Body of pancreas (tissue), 4 donors: ENCODE results near the gene CMKLR1. TPM values are rescaled to one million over a fixed set of nuclear protein-coding genes. Genes with fewer than 3 reads are reported as not detected.

Source experiments
- ATAC-seq: fragments of 150-250 bp; one replicate; pipeline ENCODE4 v1.9.1; 2016
- DNase-seq, 4 donors: peaks; one replicate each; pipeline ENCODE4 v3.0.0-alpha.2; 2019
- H3K27ac ChIP-seq, 4 donors: fragments of 200-600 bp; sonication (generic); 1 replicate in 3 of 4; 2 replicates in 1 of 4; pipeline versions ENCODE4 v1.5.1 to v1.6.1; 2016 to 2019; ENCODE audit warnings: mild to moderate bottlenecking in 1 of 4, mixed read lengths in 1 of 4, moderate library complexity in 1 of 4
- H3K27me3 ChIP-seq, 2 donors: fragments of 200-600 bp; sonication (generic); one replicate each; pipeline ENCODE4 v1.6.0; 2016; ENCODE audit warnings: mild to moderate bottlenecking in 1 of 2
- H3K36me3 ChIP-seq, 2 donors: fragments of 200-600 bp; sonication (generic); replicated peaks in 1 of 2; 2 replicates each; pipeline ENCODE4 v1.5.1; 2016; ENCODE audit warnings: low read depth in 2 of 2; ENCODE audit not compliant: insufficient read depth in 1 of 2
- H3K4me1 ChIP-seq: fragments of 200-600 bp; sonication (generic); one replicate; pipeline ENCODE4 v1.6.0; 2016
- H3K4me3 ChIP-seq, 2 donors: fragments of 200-600 bp; sonication (generic); 1 replicate in 1 of 2; 2 replicates in 1 of 2; pipeline ENCODE4 v1.5.1; 2016 to 2019
- H3K9me3 ChIP-seq, 3 donors: fragments of 200-600 bp; sonication (generic); 1 replicate in 2 of 3; 2 replicates in 1 of 3; pipeline ENCODE4 v1.5.1; 2016
- CTCF ChIP-seq, 7 experiments: fragments of 450-650 bp in 4 of 7; fragments of 200-600 bp in 3 of 7; sonication (generic) in 3 of 7; IDR thresholded peaks; one replicate each; pipeline ENCODE4 v1.5.1; 2016 to 2019; ENCODE audit warnings: antibody characterized with exemption in 7 of 7
- POLR2A ChIP-seq, 3 donors: fragments of 450-650 bp; IDR thresholded peaks; one replicate each; pipeline ENCODE4 v1.6.1; 2016; ENCODE audit warnings: antibody characterized with exemption in 3 of 3, mild to moderate bottlenecking in 2 of 3
- WGBS, 2 donors: methylation state at CpG; one replicate each; pipeline ENCODE4 v1.1.5; 2017; 5-methylcytosine and 5-hydroxymethylcytosine counted together
- intact Hi-C: fragments of 100-400 bp; cut with DNase I; formaldehyde crosslinking; loops from one replicate; pipeline ENCODE4 v1.15.1; 2023
- total RNA-seq, 2 donors: library from RNA; depleted of rRNA; stranded (reverse); fragments of >200 nt; gene quantifications; one replicate each; pipeline ENCODE4 v1.1.0, GENCODE V29; 2016

Gene CMKLR1
- total RNA-seq, 2 donors from 2014 or later, result 5.3 to 5.7 TPM

GRCh38 chr12:108313241-108313605 lies 25.9 kb downstream of the CMKLR1 start:
- Histone ChIP-seq H3K27ac (peak overlapping the region; percentile 44 to 78 (median 59)), H3K9me3 (no peaks in the 10 kb centered on the region), H3K27me3 (no peaks in the 10 kb centered on the region), H3K4me1 (peaks cover 17% of the 10 kb centered on the region), H3K36me3 (no peaks in the 10 kb centered on the region), H3K4me3 (no peak overlapping the region)
- 39 to 71% methylated on average over 3 of the region's 3 CpGs for WGBS, 2 donors
- ATAC-seq, result peak; percentile 31
- TF ChIP-seq CTCF (IDR thresholded peaks at IDR 0.05), result no peak
- intact Hi-C loops, result no loop called here
- DNase-seq, result no peak

DNA sequence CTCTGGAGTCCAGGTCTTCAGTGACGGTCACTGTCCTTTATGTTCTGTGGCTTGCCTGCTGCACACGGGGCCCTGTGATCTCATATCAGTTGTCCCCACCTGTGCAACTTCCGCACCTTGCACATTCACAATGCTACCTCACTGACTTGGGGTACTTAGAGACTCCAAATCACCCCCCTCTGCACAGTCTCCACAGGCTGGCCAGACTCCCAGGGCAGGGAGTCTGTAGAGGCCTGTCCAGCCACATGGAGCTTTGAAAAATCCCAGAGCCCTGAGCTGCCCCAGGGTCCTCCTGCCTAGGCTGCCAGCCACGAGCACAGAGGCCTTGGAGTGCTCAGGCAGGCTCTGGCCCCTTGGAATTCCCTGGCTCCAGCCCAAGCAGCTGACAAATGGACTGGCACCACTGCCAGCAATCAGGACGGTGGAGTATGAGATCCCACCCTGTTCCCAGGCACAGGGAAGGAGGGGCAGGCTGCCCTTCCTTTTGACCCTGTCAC lies 26.4 kb downstream of the CMKLR1 start:
- Histone ChIP-seq H3K4me1 (peaks cover 17% of the 10 kb centered on the region), H3K36me3 (no peaks in the 10 kb centered on the region), H3K27ac (peak overlapping the region; percentile 30 to 78 (median 54)), H3K4me3 (no peak overlapping the region), H3K27me3 (no peaks in the 10 kb centered on the region), H3K9me3 (no peaks in the 10 kb centered on the region)
- 33 to 37% methylated on average over 4 to 5 of the region's 5 CpGs for WGBS, 2 donors
- DNase-seq (peak; percentile 27 to 75 (median 56)), ATAC-seq (peak; percentile 67)
- TF ChIP-seq CTCF (IDR thresholded peaks at IDR 0.05) (no peak), POLR2A (IDR thresholded peaks at IDR 0.05) (no peak)
- intact Hi-C loops, result no loop called here

DNA sequence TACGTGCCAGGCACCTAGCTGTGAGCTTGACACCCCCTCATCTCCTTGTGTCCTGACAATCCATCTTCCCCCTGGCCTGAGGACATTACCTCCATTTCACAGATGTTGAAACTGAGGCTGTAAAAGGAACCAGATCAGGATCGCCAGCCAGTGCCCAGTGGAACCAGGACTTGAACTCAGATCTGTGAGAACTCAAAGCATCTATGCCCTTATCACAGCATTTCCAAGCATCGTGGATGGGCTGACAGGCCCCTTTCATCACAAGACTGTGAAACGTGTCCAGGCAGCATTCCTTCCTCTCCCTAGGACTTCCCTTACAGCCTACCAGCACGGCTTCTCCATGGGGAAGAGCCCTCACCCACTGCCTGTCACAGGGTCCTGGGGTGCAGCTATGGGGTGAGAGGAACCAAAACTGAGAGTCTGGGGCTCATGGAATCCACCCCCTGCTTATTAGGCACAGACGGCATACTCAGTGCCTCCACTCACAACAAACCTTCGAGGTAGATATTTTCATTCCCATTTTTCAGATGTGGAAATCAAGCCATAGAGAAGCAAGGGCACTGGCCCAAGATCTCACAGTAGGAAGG lies 26.9 kb downstream of the CMKLR1 start:
- peak overlapping the region in 3 of 4 donors; percentile 30 to 78 (median 64) for H3K27ac ChIP-seq
- intact Hi-C loops, result no loop called here
- no peaks in the 10 kb centered on the region for H3K36me3 ChIP-seq
- no peaks in the 10 kb centered on the region for H3K27me3 ChIP-seq
- no peaks in the 10 kb centered on the region for H3K9me3 ChIP-seq
- WGBS, 2 donors, result 52 to 54% methylated on average over 7 of the region's 7 CpGs
- no peak for DNase-seq
- H3K4me3 ChIP-seq, result no peak overlapping the region
- H3K4me1 ChIP-seq, result peaks cover 17% of the 10 kb centered on the region
- TF ChIP-seq CTCF (IDR thresholded peaks at IDR 0.05) (no peak), POLR2A (IDR thresholded peaks at IDR 0.05) (no peak)
- ATAC-seq, result no peak

- intact Hi-C loops, result no loop called here
- no peak for DNase-seq
- TF ChIP-seq POLR2A (IDR thresholded peaks at IDR 0.05), result no peak
- no peak for TF ChIP-seq CTCF (IDR thresholded peaks at IDR 0.05)
- Histone ChIP-seq H3K36me3 (no peaks in the 10 kb centered on the region), H3K27me3 (no peaks in the 10 kb centered on the region), H3K4me1 (peaks cover 21% of the 10 kb centered on the region), H3K27ac (no peak overlapping the region), H3K4me3 (no peak overlapping the region), H3K9me3 (no peaks in the 10 kb centered on the region)
- 67 to 79% methylated on average over 3 of the region's 4 CpGs for WGBS, 2 donors
- ATAC-seq, result no peak
Observed at GRCh38 chr12:108311605-108312004, 27.5 kb downstream of the CMKLR1 start.

DNA sequence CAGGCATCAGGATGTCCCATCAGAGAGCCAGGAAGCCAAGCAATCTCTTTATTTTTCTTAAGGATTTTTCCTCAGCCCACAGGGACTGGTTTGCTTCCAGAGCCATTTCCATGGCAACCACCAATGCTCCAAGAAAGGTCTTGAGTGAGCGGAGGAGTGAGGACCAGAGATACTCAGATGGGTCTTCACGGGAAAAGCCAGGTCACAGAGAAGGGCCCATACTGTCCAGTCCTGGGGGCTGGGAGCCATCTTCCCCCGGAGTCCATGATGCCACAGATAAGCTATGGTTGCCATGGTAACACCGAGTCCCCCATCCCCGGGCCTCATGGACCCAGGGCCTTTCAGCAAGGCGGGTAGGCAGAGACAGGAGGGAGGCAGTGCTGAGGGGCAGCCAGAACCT lies 28.6 kb downstream of the CMKLR1 start:
- Histone ChIP-seq H3K4me1 (peaks cover 32% of the 10 kb centered on the region), H3K4me3 (no peak overlapping the region), H3K9me3 (no peaks in the 10 kb centered on the region), H3K36me3 (no peaks in the 10 kb centered on the region), H3K27ac (no peak overlapping the region), H3K27me3 (no peaks in the 10 kb centered on the region)
- no peak for ATAC-seq
- WGBS, 2 donors, result 62 to 80% methylated on average over 4 to 6 of the region's 6 CpGs
- no peak for DNase-seq
- TF ChIP-seq CTCF (IDR thresholded peaks at IDR 0.05) (no peak), POLR2A (IDR thresholded peaks at IDR 0.05) (no peak)
- intact Hi-C loops, result no loop called here
